Upper lobe of left lung (tissue), 6 donors: ENCODE measurements around the gene FAM13A. TPM values are rescaled to one million over a fixed set of nuclear protein-coding genes. Genes with fewer than 3 reads are reported as not detected.

Experiments used
- ATAC-seq, 2 donors: fragments of 200-7000 bp; cut with Tn5 transposase; one replicate each; pipeline ENCODE4 v1.9.1; 2022; ENCODE audit warnings: mild to moderate bottlenecking in 2 of 2, moderate library complexity in 2 of 2; ENCODE audit not compliant: low FRiP score in 2 of 2
- DNase-seq, 2 donors: peaks; one replicate each; pipeline ENCODE4 v3.0.0-alpha.2; 2019 to 2020
- H3K27ac ChIP-seq, 4 donors: fragments of 200-600 bp; sonication (generic); one replicate each; pipeline ENCODE4 v1.5.1; 2016 to 2019
- H3K27me3 ChIP-seq, 4 donors: fragments of 200-600 bp; sonication (generic); one replicate each; pipeline ENCODE4 v1.5.1; 2017 to 2019
- H3K36me3 ChIP-seq, 4 donors: fragments of 200-600 bp; sonication (generic); one replicate each; pipeline ENCODE4 v1.5.1; 2016 to 2019
- H3K4me1 ChIP-seq, 4 donors: fragments of 200-600 bp; sonication (generic); one replicate each; pipeline ENCODE4 v1.5.1; 2018 to 2019
- H3K4me3 ChIP-seq, 4 donors: fragments of 200-600 bp; sonication (generic); one replicate each; pipeline ENCODE4 v1.5.1; 2017 to 2019; ENCODE audit warnings: mild to moderate bottlenecking in 2 of 4, moderate library complexity in 1 of 4
- H3K9me3 ChIP-seq, 4 donors: fragments of 200-600 bp; sonication (generic); one replicate each; pipeline ENCODE4 v1.5.1; 2018 to 2019
- CTCF ChIP-seq, 6 experiments: fragments of 450-650 bp in 4 of 6; fragments of 200-600 bp in 2 of 6; sonication (generic) in 2 of 6; IDR thresholded peaks; one replicate each; pipeline ENCODE4 v1.5.1; 2016 to 2019; ENCODE audit warnings: antibody characterized with exemption in 6 of 6
- EP300 ChIP-seq, 4 donors: sonication (generic); formaldehyde crosslinking; IDR thresholded peaks; one replicate each; pipeline ENCODE4 v1.5.1; 2017; ENCODE audit warnings: antibody characterized with exemption in 4 of 4, control low read depth in 2 of 4
- POLR2A ChIP-seq, 4 donors: fragments of 450-650 bp; IDR thresholded peaks; one replicate each; pipeline ENCODE4 v1.5.1; 2016 to 2017; ENCODE audit warnings: antibody characterized with exemption in 4 of 4, mild to moderate bottlenecking in 2 of 4
- POLR2AphosphoS5 ChIP-seq, 2 donors: sonication (generic); formaldehyde crosslinking; IDR thresholded peaks; one replicate each; pipeline ENCODE4 v1.5.1; 2017; ENCODE audit warnings: antibody characterized with exemption in 2 of 2
- WGBS, 2 donors: methylation state at CpG; one replicate each; pipeline ENCODE4 v1.1.5; 2017 to 2018; 5-methylcytosine and 5-hydroxymethylcytosine counted together
- total RNA-seq, 6 donors: library from RNA; depleted of rRNA in 4 of 6; stranded (reverse); fragments of >200 nt in 4 of 6; gene quantifications; one replicate each; pipeline versions ENCODE4 v1.1.0 to v1.2.1, GENCODE V29; 2016 to 2021
- donor health status: DM: no; HTN: no; CAD: no; lungs with moderate emphysema.
- donor health status: DM: no; HTN: yes; CAD: no; lungs with severe emphysema.

FAM13A gene
- total RNA-seq, 6 donors from 2014 or later, result 15.8 to 173 (median 34.1) TPM

DNA sequence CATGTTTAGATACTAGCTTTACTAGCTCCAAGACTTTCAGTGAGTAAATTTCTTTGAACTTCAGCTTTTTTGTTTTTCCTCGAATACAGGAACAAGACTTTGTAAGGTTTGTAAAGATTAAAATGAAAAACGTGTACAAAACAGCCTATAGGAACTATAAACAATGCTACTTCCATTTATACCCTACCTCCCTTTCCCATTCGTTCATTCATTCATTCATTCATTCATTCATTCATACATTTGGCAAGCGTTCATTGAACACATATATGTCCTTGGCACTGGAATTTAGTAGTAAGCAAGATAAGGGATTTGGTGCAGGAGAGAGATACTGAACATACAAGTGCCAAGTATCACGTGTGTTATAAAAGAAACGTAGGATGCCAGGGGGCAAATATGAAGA is 293.9 kb downstream of the FAM13A start:
- Histone ChIP-seq H3K27me3 (no peaks in the 10 kb centered on the region), H3K36me3 (peaks cover 0 to 27% (median 2%) of the 10 kb centered on the region in 4 donors), H3K4me1 (peaks cover 0 to 8% (median 2%) of the 10 kb centered on the region in 4 donors), H3K9me3 (no peaks in the 10 kb centered on the region), H3K27ac (no peak overlapping the region), H3K4me3 (no peak overlapping the region)
- DNase-seq (no peak), ATAC-seq (no peak)
- TF ChIP-seq EP300 (IDR thresholded peaks at IDR 0.05) (no peak), CTCF (IDR thresholded peaks at IDR 0.05) (no peak), POLR2A (IDR thresholded peaks at IDR 0.05) (no peak), POLR2AphosphoS5 (IDR thresholded peaks at IDR 0.05) (no peak)
- 79 to 80% methylated on average over 6 of the region's 6 CpGs for WGBS, 2 donors

GRCh38 chr4:88761861-88762523 is 295.0 kb downstream of the FAM13A start:
- DNase-seq, result no peak
- H3K27ac ChIP-seq, result peak overlapping the region in 1 of 4 donors; percentile 27
- WGBS, 2 donors, result 92 to 100% methylated on average over 2 of the region's 2 CpGs

GRCh38 chr4:88761342-88761741 is 295.6 kb downstream of the FAM13A start:
- DNase-seq (no peak), ATAC-seq (no peak)
- WGBS, 2 donors, result 76 to 93% methylated on average over 3 of the region's 3 CpGs
- TF ChIP-seq CTCF (IDR thresholded peaks at IDR 0.05) (no peak), EP300 (IDR thresholded peaks at IDR 0.05) (no peak), POLR2A (IDR thresholded peaks at IDR 0.05) (no peak), POLR2AphosphoS5 (IDR thresholded peaks at IDR 0.05) (no peak)
- peaks cover 0 to 8% (median 2%) of the 10 kb centered on the region in 4 donors for H3K4me1 ChIP-seq
- H3K4me3 ChIP-seq, result no peak overlapping the region
- no peaks in the 10 kb centered on the region for H3K9me3 ChIP-seq
- no peaks in the 10 kb centered on the region for H3K27me3 ChIP-seq
- peaks cover 0 to 34% (median 2%) of the 10 kb centered on the region in 4 donors for H3K36me3 ChIP-seq
- no peak overlapping the region for H3K27ac ChIP-seq

More at GRCh38 chr4:88761861-88762523, 295.0 kb downstream of the FAM13A start:
- H3K9me3 ChIP-seq, result no peaks in the 10 kb centered on the region
- no peaks in the 10 kb centered on the region for H3K27me3 ChIP-seq
- no peak overlapping the region for H3K4me3 ChIP-seq
- no peak for ATAC-seq
- no peak for TF ChIP-seq CTCF (IDR thresholded peaks at IDR 0.05)
- no peak for TF ChIP-seq POLR2A (IDR thresholded peaks at IDR 0.05)
- TF ChIP-seq POLR2AphosphoS5 (IDR thresholded peaks at IDR 0.05), result no peak
- TF ChIP-seq EP300 (IDR thresholded peaks at IDR 0.05), result no peak
- H3K4me1 ChIP-seq, result peaks cover 0 to 8% (median 2%) of the 10 kb centered on the region in 4 donors
- peaks cover 0 to 34% (median 2%) of the 10 kb centered on the region in 4 donors for H3K36me3 ChIP-seq

DNA sequence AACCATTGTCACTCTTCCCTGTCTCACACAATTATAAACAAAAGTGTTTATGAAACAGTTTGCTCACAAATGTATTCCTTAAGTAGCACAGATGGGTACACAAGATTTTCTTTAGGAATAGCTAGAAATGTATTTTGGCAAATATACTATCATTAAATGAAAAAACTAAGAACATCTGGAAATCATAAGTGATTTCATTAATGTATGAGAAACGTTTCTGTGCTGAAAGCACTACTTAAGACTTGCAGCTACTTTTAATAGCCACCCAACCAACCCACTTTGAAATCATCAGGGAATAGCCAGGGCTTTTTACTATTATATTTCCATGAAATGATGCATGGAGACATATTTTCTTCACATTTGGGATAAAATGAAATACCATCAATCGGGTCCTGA is 297.1 kb downstream of the FAM13A start:
- peaks cover 0 to 8% (median 2%) of the 10 kb centered on the region in 4 donors for H3K4me1 ChIP-seq
- TF ChIP-seq POLR2AphosphoS5 (IDR thresholded peaks at IDR 0.05) (no peak), EP300 (IDR thresholded peaks at IDR 0.05) (no peak), POLR2A (IDR thresholded peaks at IDR 0.05) (no peak), CTCF (IDR thresholded peaks at IDR 0.05) (no peak)
- DNase-seq, result no peak

More for the DNA sequence above, 297.1 kb downstream of the FAM13A start:
- WGBS, 2 donors, result 57 to 66% methylated on average over 2 of the region's 2 CpGs
- no peak overlapping the region for H3K4me3 ChIP-seq
- peaks cover 0 to 26% (median 0%) of the 10 kb centered on the region in 4 donors for H3K36me3 ChIP-seq
- ATAC-seq, result no peak
- H3K9me3 ChIP-seq, result no peaks in the 10 kb centered on the region
- no peaks in the 10 kb centered on the region for H3K27me3 ChIP-seq
- H3K27ac ChIP-seq, result no peak overlapping the region
